IPS-18c (cell line): ENCODE results near the gene KCNQ1.
"Not testable (repeated sequence)": the region's sequence is repeated elsewhere in the genome, so short reads cannot be mapped to it uniquely, and the experiment has no call there.

Experiments
- H3K4me3 ChIP-seq: 2 replicates; pipeline ENCODE4 v1.7.0; 2013; ENCODE audit warnings: low read depth, mild to moderate bottlenecking, low read length, moderate library complexity; ENCODE audit not compliant: insufficient read depth
- H3K9me3 ChIP-seq: one replicate; pipeline ENCODE4 v1.6.1; 2013; ENCODE audit warnings: mild to moderate bottlenecking, low read length, moderate library complexity; ENCODE audit not compliant: control insufficient read depth, insufficient read depth

The KCNQ1 gene

DNA sequence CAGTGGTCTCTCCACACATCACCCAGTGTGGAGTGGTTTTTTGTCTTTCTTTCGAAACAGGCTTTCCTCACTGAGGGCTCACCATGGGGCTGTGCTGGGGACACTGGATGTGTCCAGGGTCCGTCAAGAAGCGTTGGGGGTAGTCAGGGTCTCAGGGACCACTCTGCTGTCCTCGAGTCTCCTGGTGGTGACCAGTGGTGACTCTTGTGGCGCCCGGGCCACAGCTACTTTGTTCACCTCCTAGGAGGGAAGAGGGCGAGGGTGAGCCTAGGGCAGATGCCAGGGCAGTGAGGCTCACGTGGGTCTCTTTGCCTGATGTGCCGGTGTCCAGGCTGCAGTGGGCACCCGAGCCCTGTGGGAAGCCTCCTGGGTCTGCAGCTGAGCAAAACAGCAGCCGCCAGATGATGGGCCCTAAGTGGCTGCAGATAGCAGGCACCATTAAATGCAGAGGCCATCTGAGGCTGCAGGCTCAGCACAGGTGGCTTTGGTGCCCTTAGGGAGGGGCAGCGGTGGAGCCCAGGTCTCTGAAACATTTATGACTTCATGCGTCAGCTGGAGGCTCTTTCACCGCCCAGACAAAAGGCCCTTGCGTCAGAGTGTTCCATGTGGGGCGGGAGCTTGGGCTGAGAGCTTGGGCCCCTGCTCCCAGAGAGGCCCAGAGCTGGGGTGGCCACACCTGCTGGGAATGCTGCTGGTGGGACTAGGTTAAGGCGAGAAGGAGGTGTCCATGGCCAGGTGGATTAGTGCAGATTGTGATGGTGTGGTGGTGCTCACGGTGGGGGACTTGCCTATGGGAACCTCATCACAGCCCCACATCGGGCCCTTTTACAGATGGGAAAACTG, 29.5 kb downstream of the KCNQ1 start:
- H3K4me3 ChIP-seq = no peak overlapping the region
- peaks cover 2% of the 10 kb centered on the region for H3K9me3 ChIP-seq

DNA sequence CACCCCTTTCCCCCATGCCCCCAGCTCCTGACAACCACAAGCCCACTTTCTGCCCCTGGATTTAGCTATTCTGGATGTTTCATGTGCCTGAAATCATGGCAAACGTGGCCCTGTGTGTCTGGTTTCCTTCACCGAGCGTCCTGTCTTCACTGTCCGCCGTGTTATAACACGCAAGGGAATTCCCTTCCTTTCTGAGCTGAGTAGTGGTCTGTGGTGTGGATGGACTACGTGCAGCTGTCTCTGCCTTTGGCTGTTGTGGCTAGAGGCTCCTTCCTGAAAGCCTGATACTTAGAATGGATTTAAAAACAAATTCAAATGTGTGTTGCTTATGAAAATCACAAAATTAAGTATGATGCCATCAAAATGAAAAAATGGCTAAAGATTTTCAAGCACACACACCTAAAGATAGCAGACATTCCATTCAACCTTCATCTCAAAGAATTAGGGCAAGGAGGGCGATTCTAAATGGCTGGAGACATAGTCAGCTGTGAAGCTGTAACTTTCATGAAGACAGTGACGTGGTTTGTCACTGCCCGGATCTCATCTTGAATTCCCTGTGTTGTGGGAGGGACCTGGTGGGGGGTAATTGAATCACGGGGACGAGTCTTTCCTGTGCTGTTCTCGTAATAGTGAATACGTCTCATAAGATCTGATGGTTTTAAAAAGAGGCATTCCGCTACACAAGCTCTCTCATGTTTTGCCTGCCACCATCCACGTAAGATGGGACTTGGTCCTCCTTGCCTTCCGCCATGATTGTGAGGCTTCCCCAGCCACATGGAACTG, 30.5 kb downstream of the KCNQ1 start:
- peaks cover 5% of the 10 kb centered on the region for H3K9me3 ChIP-seq
- no peak overlapping the region for H3K4me3 ChIP-seq

DNA sequence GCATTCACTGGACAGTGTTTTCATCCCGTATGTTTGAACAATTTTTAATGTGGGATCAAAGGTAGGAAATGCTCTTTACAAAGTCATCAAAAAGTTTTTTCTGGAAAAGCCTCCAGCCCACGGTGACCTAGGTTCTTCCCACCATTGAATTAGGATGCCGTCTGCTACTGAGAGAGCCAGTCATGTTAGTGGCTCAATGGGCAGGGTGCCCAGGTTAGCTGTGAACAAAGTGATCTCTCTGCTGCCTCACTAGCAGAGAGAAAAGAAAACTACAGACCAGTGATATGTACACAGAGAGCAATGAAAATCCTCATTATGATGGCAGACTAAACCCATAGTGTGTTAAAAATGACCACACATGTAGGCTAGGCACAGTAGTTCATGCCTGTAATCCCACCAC, 32.4 kb downstream of the KCNQ1 start:
- H3K9me3 ChIP-seq = peaks cover 7% of the 10 kb centered on the region
- H3K4me3 ChIP-seq = no peak overlapping the region

DNA sequence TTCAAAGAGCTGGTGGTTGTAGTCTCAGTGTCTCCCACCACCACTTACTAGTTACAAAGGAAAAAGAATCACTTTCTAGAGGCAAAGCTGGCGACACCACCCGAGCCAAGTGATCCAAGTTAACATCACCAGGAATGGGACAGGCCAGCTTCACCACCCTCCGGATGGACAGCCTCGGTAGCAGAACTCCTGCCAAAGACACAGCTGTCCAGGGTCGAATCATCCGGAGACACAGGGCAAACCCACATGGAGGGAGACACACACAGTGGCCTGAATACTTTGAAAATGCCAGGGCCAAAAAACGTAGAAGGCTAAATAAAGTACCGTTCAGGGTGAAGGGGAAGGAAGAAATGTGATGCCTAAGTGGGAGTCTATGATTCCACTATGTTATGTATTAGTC, 33.1 kb downstream of the KCNQ1 start:
- no peak overlapping the region for H3K4me3 ChIP-seq
- peaks cover 7% of the 10 kb centered on the region for H3K9me3 ChIP-seq

DNA sequence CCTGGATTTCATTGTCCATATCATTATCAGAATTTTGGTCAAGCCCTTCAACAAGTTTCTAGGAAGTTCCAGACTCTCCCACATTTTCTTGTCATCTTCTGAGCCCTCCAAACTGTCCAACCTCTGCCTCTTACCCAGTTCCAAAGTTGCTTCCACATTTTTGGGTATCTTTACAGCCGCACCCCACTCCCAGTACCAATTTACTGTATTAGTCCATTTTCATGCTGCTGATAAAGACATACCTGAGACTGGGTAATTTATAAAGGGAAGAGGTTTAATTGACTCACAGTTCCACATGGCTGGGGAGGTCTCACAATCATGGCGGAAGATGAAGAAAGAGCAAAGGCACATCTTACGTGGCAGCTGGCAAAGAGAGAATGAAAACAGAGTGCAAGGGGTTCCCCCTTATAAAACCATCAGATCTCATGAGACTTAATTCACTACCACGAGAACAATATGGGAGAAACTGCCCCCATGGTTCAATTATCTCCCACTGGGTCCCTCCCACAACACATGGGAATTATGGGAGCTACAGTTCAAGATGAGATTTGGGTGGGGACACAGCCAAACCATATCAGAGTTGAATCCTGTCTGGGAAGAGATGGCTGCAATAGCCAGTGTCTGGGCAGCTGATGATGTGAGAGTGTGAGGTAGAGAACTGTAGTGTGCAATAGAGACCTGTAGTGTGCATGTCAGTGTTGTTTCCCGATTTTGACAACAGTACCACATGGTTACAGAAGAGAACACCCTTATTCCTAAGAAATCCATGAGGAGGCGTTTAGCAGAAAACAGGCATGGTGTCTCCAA, 35.5 kb downstream of the KCNQ1 start:
- H3K4me3 ChIP-seq, H3K9me3 ChIP-seq: not testable (repeated sequence)

DNA sequence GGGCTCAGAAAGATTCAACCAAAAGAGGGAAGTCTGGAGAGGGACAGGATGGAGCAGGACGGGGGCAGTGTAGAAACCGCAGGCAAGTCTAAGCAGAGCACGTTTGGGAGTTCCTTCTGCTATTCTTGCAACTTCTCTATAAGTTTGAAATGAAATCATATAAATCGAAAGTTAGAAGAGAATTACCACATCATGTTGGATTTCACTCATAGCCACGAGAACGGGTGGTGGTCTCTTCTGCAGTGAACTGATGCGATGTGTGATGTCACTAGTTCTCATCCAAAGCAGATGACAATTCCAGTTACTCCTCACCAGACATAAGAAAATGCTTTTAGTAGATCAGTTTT, 36.0 kb downstream of the KCNQ1 start:
- H3K9me3 ChIP-seq = peaks cover 7% of the 10 kb centered on the region

DNA sequence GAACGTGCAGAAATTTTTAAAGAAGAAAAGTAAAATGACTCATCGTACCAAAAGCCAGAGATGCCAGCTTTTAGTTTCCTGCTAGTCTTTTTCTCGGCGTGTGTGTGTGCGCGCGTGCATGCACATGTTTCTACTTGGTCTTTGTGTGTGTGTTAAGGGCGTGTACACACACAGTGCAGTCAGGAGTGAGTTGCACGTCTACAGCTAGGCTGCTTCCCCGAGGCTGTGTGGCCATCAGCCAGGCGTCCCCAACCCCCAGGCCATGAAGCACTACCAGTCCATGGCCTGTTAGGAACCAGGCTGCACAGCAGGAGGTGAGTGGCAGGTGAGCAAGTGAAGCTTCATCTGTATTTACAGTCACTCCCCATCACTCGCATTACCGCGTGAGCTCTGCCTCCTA, 36.4 kb downstream of the KCNQ1 start:
- H3K4me3 ChIP-seq = no peak overlapping the region
- peaks cover 7% of the 10 kb centered on the region for H3K9me3 ChIP-seq

More for the DNA sequence above, 36.0 kb downstream of the KCNQ1 start:
- no peak overlapping the region for H3K4me3 ChIP-seq

DNA sequence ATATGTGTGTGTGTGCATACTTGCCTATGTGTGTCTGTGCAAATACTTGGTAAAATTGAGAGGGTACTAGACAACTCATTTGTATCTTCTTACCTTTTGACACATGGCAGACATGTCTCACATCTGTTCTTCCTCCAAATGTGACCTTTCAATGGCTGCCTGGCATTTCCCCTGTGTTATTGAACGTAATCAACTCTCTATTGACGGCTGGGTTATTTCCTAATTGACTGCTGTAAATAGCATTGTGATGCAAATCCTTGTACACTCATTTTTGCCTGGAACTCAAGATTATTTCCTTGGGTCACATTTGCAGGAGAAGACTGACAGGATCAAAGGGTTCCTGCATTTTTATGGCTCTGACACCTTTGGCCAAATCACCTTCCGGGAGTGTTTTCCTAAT, 37.4 kb downstream of the KCNQ1 start:
- peaks cover 7% of the 10 kb centered on the region for H3K9me3 ChIP-seq
- no peak overlapping the region for H3K4me3 ChIP-seq

DNA sequence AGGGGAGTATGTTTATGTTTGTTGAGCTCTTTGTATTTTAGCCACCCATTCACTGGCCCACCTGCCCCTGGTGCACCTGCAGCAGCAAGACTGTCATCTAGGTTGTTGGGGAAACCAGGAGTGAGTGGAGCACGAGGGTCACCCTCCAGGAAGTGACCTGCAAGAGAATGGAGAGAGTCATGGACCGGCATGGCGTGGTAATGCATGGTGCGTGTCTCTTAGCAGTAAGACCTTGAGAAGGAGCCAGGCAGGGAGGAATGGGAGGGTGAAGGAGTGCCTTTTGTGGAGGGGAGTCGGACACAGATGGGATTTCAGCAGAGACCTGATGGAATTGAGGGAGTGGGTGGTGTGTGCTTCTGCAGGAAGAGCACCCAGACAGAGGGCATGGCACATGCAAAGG, 37.9 kb downstream of the KCNQ1 start:
- Histone ChIP-seq H3K9me3 (peaks cover 7% of the 10 kb centered on the region), H3K4me3 (no peak overlapping the region)

DNA sequence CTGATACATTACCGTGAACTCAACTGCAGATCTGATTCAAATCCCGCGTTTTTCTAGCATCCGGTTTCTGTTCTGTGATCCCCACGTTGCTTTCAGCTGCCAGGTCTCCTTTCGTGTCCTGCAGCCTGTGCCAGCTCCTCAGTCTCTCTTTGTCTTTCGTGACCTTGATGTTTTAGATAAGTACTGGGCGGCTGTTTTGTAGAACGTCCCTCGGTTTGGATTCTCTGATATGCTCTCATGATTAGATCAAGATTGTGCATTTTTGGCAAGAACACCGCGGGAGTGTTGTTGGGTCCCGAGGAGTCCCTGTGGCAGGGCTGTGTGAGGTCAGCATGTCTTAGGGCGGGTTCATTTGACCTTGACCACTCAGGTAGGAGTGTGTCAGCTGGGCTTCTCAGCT, 38.6 kb downstream of the KCNQ1 start:
- Histone ChIP-seq H3K9me3 (peaks cover 7% of the 10 kb centered on the region), H3K4me3 (no peak overlapping the region)

DNA sequence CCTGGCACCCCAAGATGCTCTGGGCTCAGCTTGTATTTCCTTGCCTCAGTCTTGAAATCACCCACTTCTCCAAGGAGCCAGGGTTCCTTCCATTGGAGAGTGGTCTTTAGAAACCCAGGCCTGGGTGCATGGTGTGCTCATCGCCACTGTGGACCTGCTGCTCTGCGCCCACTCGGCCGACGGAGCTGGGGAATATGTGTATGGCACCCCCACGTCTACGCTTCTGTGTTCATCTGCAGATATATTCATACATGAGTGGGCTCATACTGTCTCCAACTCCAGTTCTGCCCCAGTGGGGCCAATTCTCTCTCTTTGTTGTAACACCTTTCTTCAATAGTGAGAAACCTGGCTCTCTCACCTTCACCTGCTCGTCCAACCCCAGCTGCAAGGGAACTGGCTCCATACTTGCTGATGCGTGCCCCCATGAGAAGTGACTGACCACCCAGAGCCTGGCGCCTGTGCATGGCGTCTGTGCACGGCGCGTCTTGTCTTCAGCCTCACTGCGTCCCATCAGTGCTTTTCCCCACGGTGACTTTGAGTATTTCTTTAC, 39.8 kb downstream of the KCNQ1 start:
- Histone ChIP-seq H3K4me3 (no peak overlapping the region), H3K9me3 (peaks cover 2% of the 10 kb centered on the region)

DNA sequence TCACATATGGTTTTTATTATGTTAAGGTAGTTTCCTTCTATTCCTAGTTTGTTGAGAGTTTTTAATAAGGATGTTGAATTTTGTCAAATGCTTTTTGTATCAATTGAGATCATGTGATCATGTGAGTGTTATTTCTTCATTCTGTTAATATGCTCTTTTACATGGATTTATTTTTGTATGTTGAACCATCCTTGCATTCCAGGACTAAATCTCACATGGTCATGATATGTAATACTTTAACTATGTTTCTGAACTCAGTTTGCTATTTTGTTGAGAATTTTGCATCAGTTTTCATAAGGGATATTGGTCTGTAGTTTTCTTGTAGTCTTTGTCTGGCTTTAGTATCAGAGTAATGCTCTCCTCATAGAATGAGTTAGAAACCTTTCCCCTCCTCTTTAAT, 43.2 kb downstream of the KCNQ1 start:
- Histone ChIP-seq H3K9me3 (no peaks in the 10 kb centered on the region), H3K4me3 (no peak overlapping the region)

DNA sequence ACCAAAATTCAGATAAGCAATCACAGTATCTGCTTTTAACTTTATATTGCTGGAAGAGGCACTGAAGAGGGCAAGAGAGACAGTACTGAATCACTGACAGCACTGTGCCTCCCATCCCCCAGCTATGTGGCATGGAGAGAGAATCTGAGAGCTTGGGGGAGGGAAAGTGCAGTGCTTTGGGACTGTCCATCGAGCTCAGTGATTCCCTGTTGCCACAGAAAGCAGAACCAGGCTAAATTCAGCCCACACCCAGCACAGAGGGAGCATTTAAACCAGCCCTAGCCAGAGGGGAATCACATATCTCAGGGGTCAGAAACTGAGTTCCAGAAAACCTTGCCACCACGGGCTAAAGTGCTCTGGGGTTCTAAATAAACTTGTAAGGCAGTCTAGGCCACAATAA, 44.3 kb downstream of the KCNQ1 start:
- Histone ChIP-seq H3K9me3 (no peaks in the 10 kb centered on the region), H3K4me3 (no peak overlapping the region)

DNA sequence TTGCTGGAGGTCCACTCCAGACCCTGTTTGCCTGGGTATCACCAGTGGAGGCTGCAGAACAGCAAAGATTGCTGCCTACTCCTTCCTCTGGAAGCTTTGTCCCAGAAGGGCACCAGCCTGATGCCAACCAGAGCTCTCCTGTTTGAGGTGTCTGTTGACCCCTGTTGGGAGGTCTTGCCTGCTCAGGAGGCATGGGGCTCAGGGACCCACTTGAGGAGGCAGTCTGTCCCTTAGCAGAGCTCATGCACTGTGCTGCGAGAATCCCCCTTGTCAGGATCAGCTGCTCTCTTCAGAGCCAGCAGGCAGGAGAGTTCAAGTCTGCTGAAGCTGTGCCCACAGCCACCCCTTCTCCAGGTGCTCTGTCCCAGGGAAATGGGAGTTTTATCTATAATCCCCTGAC, 53.1 kb downstream of the KCNQ1 start:
- not testable (repeated sequence) for H3K9me3 ChIP-seq, H3K4me3 ChIP-seq

DNA sequence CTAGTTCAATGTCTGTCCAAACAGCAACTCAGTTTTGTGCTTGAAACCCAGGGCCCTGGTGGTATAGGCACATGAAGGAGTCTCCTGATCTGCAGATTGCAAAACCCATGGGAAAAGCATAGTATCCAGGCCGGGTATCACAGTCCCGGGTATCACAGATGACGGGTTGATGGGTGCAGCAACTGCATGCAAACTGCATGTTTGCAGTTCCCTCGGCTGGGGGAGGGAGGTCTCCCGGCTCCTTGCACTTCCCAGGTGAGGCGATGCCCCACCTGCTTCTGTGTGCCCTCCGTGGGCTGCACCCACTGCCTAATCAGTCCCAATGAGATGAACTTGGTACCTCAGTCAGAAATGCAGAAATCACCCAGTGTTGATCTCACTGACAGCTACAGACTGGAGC, 53.9 kb downstream of the KCNQ1 start:
- Histone ChIP-seq H3K9me3 (peaks cover 9% of the 10 kb centered on the region), H3K4me3 (no peak overlapping the region)

DNA sequence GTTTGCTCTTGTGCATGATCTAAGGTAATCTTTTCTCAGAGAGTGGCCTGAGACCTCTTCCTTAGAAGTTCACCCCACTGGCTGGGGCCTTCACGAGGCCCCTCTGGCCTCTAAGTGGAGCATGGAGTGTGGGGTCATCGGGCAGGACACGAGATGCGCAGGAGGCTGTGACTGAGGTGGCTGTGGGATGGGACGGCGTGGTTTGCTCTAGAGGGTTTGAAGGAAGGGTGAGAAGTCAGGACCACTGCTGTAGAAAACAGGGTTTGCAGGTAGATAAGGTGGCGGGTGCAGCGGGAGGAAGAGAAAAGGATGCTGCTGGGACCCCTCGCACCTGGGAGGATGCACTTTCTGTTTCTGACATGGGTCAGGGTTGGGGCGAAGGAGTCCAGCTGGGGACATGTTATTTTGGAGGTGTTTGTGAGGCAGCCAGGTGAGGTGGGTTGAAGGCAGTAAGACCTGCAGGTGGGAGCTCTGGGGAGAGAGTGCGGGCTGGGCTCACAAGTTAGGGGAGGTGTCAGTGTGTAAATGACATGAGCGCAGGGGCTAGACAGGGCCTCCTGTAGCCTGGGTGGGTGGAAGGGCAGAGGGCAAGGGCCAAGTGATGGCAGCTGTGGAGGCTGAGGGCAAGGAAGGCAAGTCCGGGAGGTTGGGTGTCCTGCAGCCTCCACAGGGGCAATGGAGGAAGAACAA, 62.5 kb downstream of the KCNQ1 start:
- Histone ChIP-seq H3K9me3 (no peaks in the 10 kb centered on the region), H3K4me3 (no peak overlapping the region)
